HCT116 (cell line): Measurements from ENCODE around the gene ZBTB7B. TPM values are rescaled to one million over a fixed set of nuclear protein-coding genes. Genes with fewer than 3 reads are reported as not detected.

ENCODE experiments used
- ATAC-seq: fragments of 200-7000 bp; cut with Tn5 transposase; 2 replicates; pipeline ENCODE4 v1.9.1; 2020; ENCODE audit warnings: mild to moderate bottlenecking, moderate library complexity
- BruUV-seq: library from RNA; stranded (reverse); fragments of 400-500 nt; replicated peaks from 2 replicates; lab custom pipeline; 2021; lab: Mats Ljungman, UMichigan
- CTCF ChIA-PET: fragments of 300-600 bp; sonication (Branson Sonifier 250); formaldehyde crosslinking; loops from one replicate; lab custom pipeline; 2021; ENCODE audit warnings: antibody characterized with exemption; lab: Charles Lee
- POLR2A ChIA-PET: fragments of 300-600, 350-600 bp; sonication (Branson Sonifier 250); formaldehyde crosslinking; loops from one replicate; lab custom pipeline; 2021; ENCODE audit warnings: antibody characterized with exemption; lab: Charles Lee
- RAD21 ChIA-PET, 2 experiments: fragments of 300-600 bp; sonication (Branson Sonifier 250); formaldehyde crosslinking; loops; one replicate each; lab custom pipeline; 2023; ENCODE audit warnings: low total read pairs in 2 of 2; ENCODE audit not compliant: uncharacterized antibody in 2 of 2, unreplicated experiment in 2 of 2, low non-redundant PET in 1 of 2; lab: Charles Lee
- DNase-seq: peaks from one replicate; pipeline ENCODE4 v3.0.0-alpha.2; 2010; ENCODE audit warnings: low read depth, low spot score
- H2AFZ ChIP-seq: fragments of 200-600 bp; shearing (Covaris generic), sonication (generic); 2 replicates; pipeline ENCODE4 v1.6.1; 2017; ENCODE audit warnings: low read depth, mixed run types, mixed read lengths, antibody characterized with exemption, low read length; ENCODE audit not compliant: poor library complexity, severe bottlenecking
- H3K27ac ChIP-seq: 2 replicates; pipeline ENCODE4 v1.5.1; 2012; ENCODE audit warnings: low read depth, low read length
- H3K27me3 ChIP-seq: fragments of 200-600 bp; sonication (generic); 2 replicates; pipeline ENCODE4 v1.6.1; 2016; ENCODE audit warnings: mixed run types, low read length, mixed read lengths; ENCODE audit not compliant: insufficient read depth
- H3K36me3 ChIP-seq, 2 experiments: fragments of 200-500 bp in 1 of 2; fragments of 200-600 bp in 1 of 2; sonication (Bioruptor generic) in 1 of 2; sonication (generic) in 1 of 2; 2 replicates each; pipeline versions ENCODE4 v1.5.1 to v1.6.1; 2014 to 2016; ENCODE audit warnings: low read length in 2 of 2, inconsistent platforms in 1 of 2, mixed read lengths in 1 of 2, mixed run types in 1 of 2; ENCODE audit not compliant: insufficient read depth in 2 of 2, control insufficient read depth in 1 of 2
- H3K4me1 ChIP-seq, 2 experiments: fragments of 200-600 bp in 1 of 2; sonication (generic) in 1 of 2; 2 replicates each; pipeline versions ENCODE4 v1.5.1 to v1.6.1; 2012 to 2017; ENCODE audit warnings: low read length in 2 of 2, inconsistent platforms in 1 of 2, mild to moderate bottlenecking in 1 of 2, mixed read lengths in 1 of 2, mixed run types in 1 of 2, moderate library complexity in 1 of 2; ENCODE audit not compliant: insufficient read depth in 2 of 2, control insufficient read depth in 1 of 2
- H3K4me2 ChIP-seq: fragments of 200-600 bp; sonication (generic); 2 replicates; pipeline ENCODE4 v1.6.1; 2017; ENCODE audit warnings: mixed run types, low read length, mixed read lengths
- H3K4me3 ChIP-seq, 2 experiments: fragments of 200-600 bp in 1 of 2; sonication (generic) in 1 of 2; replicated peaks in 1 of 2; 2 replicates each; pipeline ENCODE4 v1.5.1; 2011 to 2016; ENCODE audit warnings: low read length in 2 of 2, control low read depth in 1 of 2, low read depth in 1 of 2, mild to moderate bottlenecking in 1 of 2, mixed read lengths in 1 of 2, mixed run types in 1 of 2
- H3K79me2 ChIP-seq: fragments of 200-600 bp; sonication (generic); 2 replicates; pipeline ENCODE4 v1.6.1; 2017; ENCODE audit warnings: mild to moderate bottlenecking, mixed run types, low read length, moderate library complexity, mixed read lengths; ENCODE audit not compliant: insufficient read depth
- H3K9ac ChIP-seq: fragments of 200-600 bp; sonication (generic); 2 replicates; pipeline ENCODE4 v1.6.1; 2016; ENCODE audit warnings: low read length, mixed read lengths
- H3K9me2 ChIP-seq: fragments of 200-600 bp; sonication (generic), shearing (Covaris generic); 2 replicates; pipeline ENCODE4 v1.6.1; 2017; ENCODE audit warnings: mixed run types, mild to moderate bottlenecking, moderate library complexity; ENCODE audit not compliant: insufficient read depth
- H3K9me3 ChIP-seq, 2 experiments: fragments of 200-500 bp in 1 of 2; fragments of 200-600 bp in 1 of 2; sonication (Bioruptor generic) in 1 of 2; sonication (generic) in 1 of 2; 2 replicates each; pipeline ENCODE4 v1.6.1; 2014 to 2017; ENCODE audit warnings: low read length in 2 of 2, mixed read lengths in 2 of 2, inconsistent platforms in 1 of 2, low read depth in 1 of 2, mild to moderate bottlenecking in 1 of 2, mixed run types in 1 of 2, moderate library complexity in 1 of 2; ENCODE audit not compliant: control insufficient read depth in 1 of 2, insufficient read depth in 1 of 2
- H4K20me1 ChIP-seq: fragments of 200-600 bp; sonication (generic), shearing (Covaris generic); 2 replicates; pipeline ENCODE4 v1.6.1; 2017; ENCODE audit warnings: mixed run types, mild to moderate bottlenecking, moderate library complexity; ENCODE audit not compliant: insufficient read depth
- ATF3 ChIP-seq: IDR thresholded peaks from 2 replicates; pipeline ENCODE4 v1.6.1; 2012
- CEBPB ChIP-seq: IDR thresholded peaks from 2 replicates; pipeline ENCODE4 v1.6.1; 2012; ENCODE audit warnings: low read depth
- CTCF ChIP-seq, 3 experiments: fragments of 200-600 bp in 1 of 3; sonication (generic) in 1 of 3; IDR thresholded peaks in 2 of 3; conservative IDR thresholded peaks in 1 of 3; 2 replicates each; pipeline ENCODE4 v1.5.1; 2012 to 2017; ENCODE audit warnings: low read depth in 2 of 3, low read length in 2 of 3, antibody characterized with exemption in 1 of 3, borderline replicate concordance in 1 of 3, control low read depth in 1 of 3, mild to moderate bottlenecking in 1 of 3, mixed read lengths in 1 of 3, mixed run types in 1 of 3, moderate library complexity in 1 of 3; ENCODE audit not compliant: insufficient read depth in 1 of 3
- EGR1 ChIP-seq: IDR thresholded peaks from 2 replicates; pipeline ENCODE4 v1.6.1; 2012; ENCODE audit warnings: low read depth
- ELF1 ChIP-seq: IDR thresholded peaks from 2 replicates; pipeline ENCODE4 v1.6.1; 2012; ENCODE audit warnings: low read depth, borderline replicate concordance
- EZH2 ChIP-seq: fragments of 200-600 bp; sonication (generic); IDR thresholded peaks from 2 replicates; pipeline ENCODE4 v1.6.1; 2017; ENCODE audit warnings: antibody characterized with exemption, mixed run types
- EZH2phosphoT487 ChIP-seq: fragments of 200-600 bp; IDR thresholded peaks from 2 replicates; pipeline ENCODE4 v1.6.1; 2018; ENCODE audit warnings: antibody characterized with exemption, borderline replicate concordance
- FOSL1 ChIP-seq: IDR thresholded peaks from 2 replicates; pipeline ENCODE4 v1.6.1; 2012; ENCODE audit warnings: low read depth
- JUND ChIP-seq: IDR thresholded peaks from 2 replicates; pipeline ENCODE4 v1.6.1; 2012
- MAX ChIP-seq: IDR thresholded peaks from 2 replicates; pipeline ENCODE4 v1.6.1; 2012
- POLR2A ChIP-seq: IDR thresholded peaks from 2 replicates; pipeline ENCODE4 v1.7.0; 2011; ENCODE audit warnings: borderline replicate concordance; ENCODE audit not compliant: insufficient read depth, insufficient read length; ENCODE audit errors: extremely low read depth
- POLR2AphosphoS5 ChIP-seq: IDR thresholded peaks from 2 replicates; pipeline ENCODE4 v1.6.1; 2011; ENCODE audit warnings: mild to moderate bottlenecking, low read depth, low read length, moderate library complexity
- REST ChIP-seq: IDR thresholded peaks from 2 replicates; pipeline ENCODE4 v1.6.1; 2012; ENCODE audit warnings: low read depth
- SIN3A ChIP-seq: IDR thresholded peaks from 2 replicates; pipeline ENCODE4 v1.6.1; 2012; ENCODE audit warnings: low read depth
- SP1 ChIP-seq: IDR thresholded peaks from 2 replicates; pipeline ENCODE4 v1.6.1; 2012; ENCODE audit warnings: low read depth
- SRF ChIP-seq: IDR thresholded peaks from 2 replicates; pipeline ENCODE4 v1.6.1; 2012; ENCODE audit warnings: low read depth
- TCF7L2 ChIP-seq: IDR thresholded peaks from 2 replicates; pipeline ENCODE4 v1.7.0; 2011; ENCODE audit warnings: borderline replicate concordance, inconsistent platforms; ENCODE audit not compliant: insufficient read depth, insufficient read length; ENCODE audit errors: extremely low read depth
- YY1 ChIP-seq: IDR thresholded peaks from 2 replicates; pipeline ENCODE4 v1.6.1; 2011; ENCODE audit warnings: low read length, low read depth, moderate library complexity, mild to moderate bottlenecking; ENCODE audit not compliant: insufficient replicate concordance; ENCODE audit errors: extremely low read depth
- ZBTB33 ChIP-seq: IDR thresholded peaks from 2 replicates; pipeline ENCODE4 v1.6.1; 2011; ENCODE audit warnings: mild to moderate bottlenecking, low read length, moderate library complexity; ENCODE audit not compliant: insufficient replicate concordance; ENCODE audit errors: extremely low read depth
- ZFX ChIP-seq: fragments of 450-650 bp; IDR thresholded peaks from 2 replicates; pipeline ENCODE4 v1.6.1; 2017
- intact Hi-C: fragments of 100-400 bp; cut with micrococcal nuclease; formaldehyde crosslinking; loops from 2 replicates; pipeline ENCODE4 v1.10.0; 2022
- total RNA-seq: library from RNA; stranded (reverse); gene quantifications from one replicate; pipeline ENCODE4 v1.2.1, GENCODE V29; 2021; ENCODE audit not compliant: unreplicated experiment

Gene ZBTB7B
- total RNA-seq, 1 experiment from 2014 or later, result 57.0 TPM

- Histone ChIP-seq H3K79me2 (no peaks in the 10 kb centered on the region), H3K4me2 (no peak overlapping the region), H3K9me3 (no peaks in the 10 kb centered on the region), H2AFZ (no peak overlapping the region), H3K4me3 (no peak overlapping the region), H3K27me3 (no peaks in the 10 kb centered on the region), H3K4me1 (peaks cover 9 to 24% of the 10 kb centered on the region in 2 experiments), H3K9ac (no peak overlapping the region), H3K9me2 (no peaks in the 10 kb centered on the region), H3K27ac (no peak overlapping the region), H4K20me1 (no peaks in the 10 kb centered on the region), H3K36me3 (no peaks in the 10 kb centered on the region)
- TF ChIP-seq JUND (no peak), POLR2AphosphoS5 (no peak), TCF7L2 (no peak), SRF (no peak), ATF3 (no peak), POLR2A (no peak), MAX (no peak), ELF1 (no peak), YY1 (no peak), CEBPB (no peak), EZH2 (no peak), ZFX (no peak), EGR1 (no peak), ZBTB33 (no peak), EZH2phosphoT487 (no peak), SP1 (no peak), CTCF (IDR thresholded peaks at IDR 0.05 in 2 of 3, conservative IDR thresholded peaks at IDR 0.05 in 1 of 3; ENCODE audit: borderline replicate concordance in 1 of 3, insufficient read depth in 1 of 3, low read depth in 2 of 3, low read length in 2 of 3) (no peak), REST (no peak), FOSL1 (no peak), SIN3A (no peak)
- ChIA-PET CTCF (interaction anchor here (1.4 to 4.0 kb wide), 3 partner anchors 26 to 42 kb away, joined by 3 to 32 read pairs (median 24); no protein-coding TSS in a partner anchor), RAD21 (no interaction called here), POLR2A (interaction anchor here (0.6 to 1.5 kb wide), 2 partner anchors 18 to 41 kb away, joined by 4 read pairs; no protein-coding TSS in a partner anchor)
- intact Hi-C loops, result no loop called here
- ATAC-seq (no peak), DNase-seq (no peak)
- BruUV-seq, result no TSS peak
Observed at GRCh38 chr1:155043301-155043702, 40.7 kb downstream of the ZBTB7B start.
